ENCODE data around the gene KCND3. TPM values are rescaled to one million over a fixed set of nuclear protein-coding genes. Genes with fewer than 3 reads are reported as not detected.

The KCND3 gene
- total RNA-seq, 1 experiment from 2014 or later: 0.15 TPM

DNA sequence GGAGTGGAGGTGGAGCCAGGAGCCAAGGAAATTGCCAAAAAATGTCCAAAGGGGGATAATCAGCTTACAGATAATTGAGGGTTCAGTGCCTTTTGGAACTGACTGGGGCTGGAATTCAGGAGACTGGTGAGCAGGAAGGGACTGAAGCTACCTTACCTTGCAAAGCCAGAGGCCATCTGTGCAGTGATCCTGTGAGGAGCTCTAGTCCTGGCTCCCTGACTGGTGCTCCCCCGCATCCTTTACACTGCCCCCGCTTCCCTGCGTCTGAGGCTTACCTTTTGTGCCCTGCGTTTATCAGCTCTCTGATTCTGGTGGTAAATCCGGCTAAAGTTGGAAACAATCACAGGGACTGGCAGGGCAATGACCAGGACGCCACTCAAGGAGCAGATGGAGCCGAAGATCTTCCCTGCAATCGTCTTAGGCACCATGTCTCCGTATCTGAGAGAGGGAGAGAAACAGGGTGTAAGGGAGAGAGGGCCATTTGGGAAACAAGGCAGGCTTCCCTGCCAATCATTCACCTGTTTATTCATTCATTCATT lies 202.7 kb downstream of the KCND3 start:
- Histone ChIP-seq H3K4me1 (ENCODE audit: insufficient read depth, low read length) (peaks cover 2% of the 10 kb centered on the region; the same call in 1 of the 2 replicates), H2BK120ac (ENCODE audit: low read depth, low read length, poor library complexity, severe bottlenecking) (no peak overlapping the region), H2AFZ (ENCODE audit: low read length) (no peak overlapping the region), H4K5ac (ENCODE audit: insufficient read length, low read depth, low read length) (no peak overlapping the region), H3K23me2 (ENCODE audit: insufficient read length, low read depth, low read length, poor library complexity, severe bottlenecking) (no peaks in the 10 kb centered on the region), H2BK5ac (ENCODE audit: insufficient read length, low read length) (no peak overlapping the region), H4K20me1 (ENCODE audit: control insufficient read depth, insufficient read depth, insufficient read length) (no peaks in the 10 kb centered on the region), H3K14ac (ENCODE audit: insufficient read depth, low read length) (no peak overlapping the region), H3K56ac (ENCODE audit: insufficient read length, low read depth, low read length) (no peak overlapping the region), H3K4me2 (ENCODE audit: insufficient read depth, insufficient read length, low read length) (no peak overlapping the region), H2AK5ac (ENCODE audit: insufficient read length, low read length) (no peak overlapping the region), H3K27ac (ENCODE audit: insufficient read length, low read depth, low read length) (no peak overlapping the region), H3K18ac (ENCODE audit: insufficient read length, low read depth, low read length) (no peak overlapping the region), H3K79me2 (ENCODE audit: insufficient read depth, low read length) (no peaks in the 10 kb centered on the region; the same call in 1 of the 2 replicates), H3K9ac (ENCODE audit: extremely low read depth, insufficient read length, low read length) (no peak overlapping the region), H3K27me3 (ENCODE audit: insufficient read depth, low read length) (no peaks in the 10 kb centered on the region), H2BK15ac (ENCODE audit: low read depth, low read length) (no peak overlapping the region), H4K8ac (replicated peaks; ENCODE audit: insufficient read length, low read depth, low read length) (no peak overlapping the region), H3K9me3 (ENCODE audit: control insufficient read depth, low read depth, low read length) (peaks cover 3% of the 10 kb centered on the region), H4K91ac (ENCODE audit: insufficient read length, low read depth, low read length) (no peak overlapping the region), H2BK12ac (ENCODE audit: insufficient read length, low read depth, low read length) (no peak overlapping the region), H3K23ac (ENCODE audit: insufficient read length, low read depth, low read length) (no peak overlapping the region), H3K79me1 (ENCODE audit: insufficient read depth, low read depth, low read length, poor library complexity, severe bottlenecking) (no peaks in the 10 kb centered on the region), H2BK20ac (ENCODE audit: low read depth, low read length, poor library complexity, severe bottlenecking) (no peak overlapping the region), H3T11ph (ENCODE audit: low read length) (no peak overlapping the region), H3K4ac (ENCODE audit: low read depth, low read length) (no peak overlapping the region)
- H3K27me3 Mint-ChIP-seq (ENCODE audit: low read depth): no peaks in the 10 kb centered on the region
- no peaks in the 10 kb centered on the region for H3K9me3 Mint-ChIP-seq
- no peaks in the 10 kb centered on the region for H3K36me3 Mint-ChIP-seq (ENCODE audit: insufficient read depth in 1 of 3, low read depth in 3 of 3)
- no peak overlapping the region for H3K27ac Mint-ChIP-seq
- peak overlapping the region in 1 of 2 experiments; percentile 40; a peak in 1 of 5 replicates for H3K4me3 Mint-ChIP-seq
- H3K4me1 Mint-ChIP-seq: peaks cover 6 to 8% of the 10 kb centered on the region in 2 experiments
- DNase-seq: no peak
- no CpG with 5 or more reads among the region's 9 CpGs for WGBS (ENCODE audit: extremely low coverage, insufficient read length, low lambda C conversion rate)
- TF ChIP-seq CTCF (conservative IDR thresholded peaks at IDR 0.05): no peak

Measured in H9 (cell line).